ENCODE results near the gene CCDC185. TPM values are rescaled to one million over a fixed set of nuclear protein-coding genes. Genes with fewer than 3 reads are reported as not detected.

CCDC185 gene
- total and polyA plus RNA-seq, 10 of the 15 experiments (the other 5 are each of a cell fraction or from before 2014, with no cell fraction given) = not detected

- no TSS peak for BruUV-seq (replicated peaks)
- 19% methylated on average over 2 of the region's 2 CpGs for WGBS (ENCODE audit: insufficient coverage, insufficient replicate concordance, low lambda C conversion rate, missing lambda C conversion rate)
- FAIRE-seq = no peak
These were observed 20.0 kb downstream of the CCDC185 start for GRCh38 chr1:223413216-223413615.

More at GRCh38 chr1:223413216-223413615, 20.0 kb downstream of the CCDC185 start:
- Histone ChIP-seq H3K4me1 (ENCODE audit: control insufficient read depth, insufficient read depth, low read length) (no peaks in the 10 kb centered on the region), H3K4me3 (no peak overlapping the region), H3K27me3 (replicated peaks in 1 of 2; ENCODE audit: control insufficient read depth in 2 of 2, insufficient read depth in 2 of 2, low read length in 1 of 2) (no peaks in the 10 kb centered on the region; a peak in 1 of 4 replicates), H3K36me3 (ENCODE audit: control insufficient read depth in 2 of 2, insufficient read depth in 2 of 2, low read length in 1 of 2) (no peaks in the 10 kb centered on the region), H3K9me3 (replicated peaks; ENCODE audit: control insufficient read depth, insufficient read depth, low read length) (no peaks in the 10 kb centered on the region), H2AFZ (ENCODE audit: control insufficient read depth, low read depth, low read length) (no peak overlapping the region), H3K9ac (ENCODE audit: control insufficient read depth, insufficient read depth, low read length) (no peak overlapping the region), H4K20me1 (ENCODE audit: control insufficient read depth, insufficient read depth) (no peaks in the 10 kb centered on the region), H3K79me2 (ENCODE audit: control insufficient read depth, insufficient read depth, low read length) (no peaks in the 10 kb centered on the region), H3K27ac (ENCODE audit: control insufficient read depth, insufficient read depth) (no peak overlapping the region), H3K4me2 (ENCODE audit: control insufficient read depth, insufficient read depth) (no peak overlapping the region)
- in situ Hi-C loops (cut with MboI) = no loop called here
- POLR2A ChIA-PET = no interaction called here
- SMC1A ChIA-PET (ENCODE audit: uncharacterized antibody, unreplicated experiment) = no interaction called here
- ATAC-seq (no peak), DNase-seq (ENCODE audit: low read depth, low spot score) (no peak)
- RAD21 ChIA-PET (ENCODE audit: unreplicated experiment) = no interaction called here
- intact Hi-C loops (cut with micrococcal nuclease; ENCODE audit: unreplicated experiment) = no loop called here
- CTCF ChIA-PET = no interaction called here
- TF ChIP-seq ZNF24 (IDR thresholded peaks at IDR 0.05) = no peak
- TF ChIP-seq ZNF217 (IDR thresholded peaks at IDR 0.05) = no peak
- no peak for TF ChIP-seq SRF (IDR thresholded peaks at IDR 0.05; ENCODE audit: low read depth in 2 of 2, low read length in 2 of 2)
- no peak for TF ChIP-seq POLR2AphosphoS5 (IDR thresholded peaks at IDR 0.05; ENCODE audit: low read length)
- TF ChIP-seq ZNF384 (IDR thresholded peaks at IDR 0.05; ENCODE audit: borderline replicate concordance, low read depth, low read length) = no peak
- no peak for TF ChIP-seq RELB (IDR thresholded peaks at IDR 0.05; ENCODE audit: low read depth)
- TF ChIP-seq PKNOX1 (IDR thresholded peaks at IDR 0.05) = no peak
